Activated naive CD4-positive, alpha-beta T cell treated with anti-CD3 and anti-CD28 coated beads for 36 hours (primary cell): Measurements from ENCODE around the gene PRRC1. TPM values are rescaled to one million over a fixed set of nuclear protein-coding genes. Genes with fewer than 3 reads are reported as not detected.

Experiments used
- CTCF ChIA-PET: fragments of 350-600 bp; sonication (Branson Sonifier 250); formaldehyde crosslinking; loops from one replicate; lab custom pipeline; 2021; ENCODE audit warnings: antibody characterized with exemption; lab: Charles Lee
- DNase-seq: peaks from one replicate; pipeline ENCODE4 v3.0.0-alpha.2; 2020
- H3K27ac Mint-ChIP-seq: one replicate; pipeline ENCODE4 v1.8.0; 2021; ENCODE audit warnings: mild to moderate bottlenecking, mixed read lengths
- H3K27me3 Mint-ChIP-seq: one replicate; pipeline ENCODE4 v1.8.0; 2021; ENCODE audit warnings: low read depth, mixed read lengths
- H3K36me3 Mint-ChIP-seq: one replicate; pipeline ENCODE4 v1.8.0; 2021; ENCODE audit warnings: low read depth, mixed read lengths
- H3K4me1 Mint-ChIP-seq: one replicate; pipeline ENCODE4 v1.8.0; 2021; ENCODE audit warnings: low read depth, mixed read lengths
- H3K4me3 Mint-ChIP-seq: one replicate; pipeline ENCODE4 v1.8.0; 2021; ENCODE audit warnings: mild to moderate bottlenecking, moderate library complexity, mixed read lengths
- H3K9me3 Mint-ChIP-seq: one replicate; pipeline ENCODE4 v1.8.0; 2021; ENCODE audit warnings: mixed read lengths
- intact Hi-C: fragments of 100-400 bp; cut with micrococcal nuclease; formaldehyde crosslinking; loops from one replicate; pipeline ENCODE4 v1.15.1; 2023
- total RNA-seq, 2 experiments: library from RNA; stranded (reverse); gene quantifications; one replicate each; pipeline ENCODE4 v1.2.3, GENCODE V29; 2021

Gene PRRC1
- total RNA-seq, 2 experiments from 2014 or later: 34.1 to 35.1 TPM

- no peak for DNase-seq
- Mint-ChIP-seq H3K36me3 (no peaks in the 10 kb centered on the region), H3K4me1 (peaks cover 8% of the 10 kb centered on the region), H3K4me3 (no peak overlapping the region), H3K27ac (no peak overlapping the region), H3K9me3 (no peaks in the 10 kb centered on the region), H3K27me3 (peaks cover 9% of the 10 kb centered on the region)
- intact Hi-C loops: no loop called here
- CTCF ChIA-PET: no interaction called here
These were observed 84.2 kb downstream of the PRRC1 start for GRCh38 chr5:127601601-127602000.

GRCh38 chr5:127602481-127602880, 85.0 kb downstream of the PRRC1 start:
- no peak overlapping the region for H3K4me3 Mint-ChIP-seq
- CTCF ChIA-PET: no interaction called here

GRCh38 chr5:127602896-127603844, 85.7 kb downstream of the PRRC1 start:
- Mint-ChIP-seq H3K36me3 (no peaks in the 10 kb centered on the region), H3K4me1 (peaks cover 8% of the 10 kb centered on the region), H3K4me3 (no peak overlapping the region), H3K27ac (no peak overlapping the region), H3K27me3 (peaks cover 9% of the 10 kb centered on the region), H3K9me3 (no peaks in the 10 kb centered on the region)
- intact Hi-C loops: no loop called here
- no peak for DNase-seq
- CTCF ChIA-PET: interaction anchor here (0.8 kb wide), 1 partner anchor 47 kb away, joined by 3 read pairs; no protein-coding TSS in a partner anchor

More at GRCh38 chr5:127602481-127602880, 85.0 kb downstream of the PRRC1 start:
- H3K9me3 Mint-ChIP-seq: no peaks in the 10 kb centered on the region
- no peak overlapping the region for H3K27ac Mint-ChIP-seq
- H3K36me3 Mint-ChIP-seq: no peaks in the 10 kb centered on the region
- H3K27me3 Mint-ChIP-seq: peaks cover 9% of the 10 kb centered on the region
- intact Hi-C loops: no loop called here
- H3K4me1 Mint-ChIP-seq: peaks cover 8% of the 10 kb centered on the region
- no peak for DNase-seq

Other genes with a start within 250 kb of the PRRC1 start
- not detected for gene MEGF10, start 226.8 kb upstream of the PRRC1 start, total RNA-seq
- gene CTXN3, start 131.4 kb downstream of the PRRC1 start, total RNA-seq: not detected
- gene CCDC192, start 185.8 kb downstream of the PRRC1 start, total RNA-seq: not detected